OCI-LY1 (cell line): ENCODE results near the gene ELL2.
"Not testable (repeated sequence)": the region's sequence is repeated elsewhere in the genome, so short reads cannot be mapped to it uniquely, and the experiment has no call there.

ENCODE experiments used
- H2AFZ ChIP-seq: fragments of 200-600 bp; sonication (generic), shearing (Covaris generic); 2 replicates; pipeline ENCODE4 v1.6.0; 2014; ENCODE audit warnings: antibody characterized with exemption, mild to moderate bottlenecking, low read length
- H3F3A ChIP-seq: fragments of 200-600 bp; sonication (generic), shearing (Covaris generic); 2 replicates; pipeline ENCODE4 v1.6.0; 2014; ENCODE audit warnings: mild to moderate bottlenecking, antibody characterized with exemption, low read length, moderate library complexity; ENCODE audit not compliant: insufficient read depth
- H3K27ac ChIP-seq: fragments of 200-600 bp; sonication (generic); 2 replicates; pipeline ENCODE4 v1.5.1; 2014; ENCODE audit warnings: low read length, mixed run types, mild to moderate bottlenecking, low read depth; ENCODE audit not compliant: poor library complexity, severe bottlenecking
- H3K27me3 ChIP-seq: fragments of 200-600 bp; sonication (generic); 2 replicates; pipeline ENCODE4 v1.6.0; 2014; ENCODE audit warnings: antibody characterized with exemption, mild to moderate bottlenecking, low read length, moderate library complexity; ENCODE audit not compliant: insufficient read depth
- H3K36me3 ChIP-seq: fragments of 200-600 bp; sonication (generic); 2 replicates; pipeline ENCODE4 v1.6.1; 2014; ENCODE audit warnings: mild to moderate bottlenecking, antibody characterized with exemption, low read length, moderate library complexity, mixed read lengths; ENCODE audit not compliant: insufficient read depth
- H3K4me1 ChIP-seq: fragments of 200-600 bp; sonication (generic); 2 replicates; pipeline ENCODE4 v1.5.1; 2014; ENCODE audit warnings: mild to moderate bottlenecking, low read length, moderate library complexity; ENCODE audit not compliant: insufficient read depth, severe bottlenecking
- H3K4me2 ChIP-seq: fragments of 200-600 bp; sonication (generic), shearing (Covaris generic); 2 replicates; pipeline ENCODE4 v1.6.1; 2014; ENCODE audit warnings: low read length
- H3K4me3 ChIP-seq: fragments of 200-600 bp; sonication (generic); 2 replicates; pipeline ENCODE4 v1.5.1; 2014; ENCODE audit warnings: low read length, low read depth, mild to moderate bottlenecking, mixed read lengths; ENCODE audit not compliant: poor library complexity, severe bottlenecking
- H3K79me2 ChIP-seq: fragments of 200-600 bp; shearing (Covaris generic); 2 replicates; pipeline ENCODE4 v1.6.1; 2016; ENCODE audit warnings: mixed run types, low read length, mixed read lengths; ENCODE audit not compliant: insufficient read depth
- H3K9ac ChIP-seq: fragments of 200-600 bp; sonication (generic), shearing (Covaris generic); 2 replicates; pipeline ENCODE4 v1.6.1; 2014; ENCODE audit warnings: mild to moderate bottlenecking, low read length, mixed read lengths
- H3K9me2 ChIP-seq: fragments of 200-600 bp; sonication (generic), shearing (Covaris generic); 2 replicates; pipeline ENCODE4 v1.6.1; 2014; ENCODE audit warnings: low read depth, mild to moderate bottlenecking, low read length, mixed read lengths
- H3K9me3 ChIP-seq: fragments of 200-600 bp; shearing (Covaris generic); 2 replicates; pipeline ENCODE4 v1.6.1; 2014; ENCODE audit warnings: low read length, mixed read lengths
- H4K20me1 ChIP-seq: fragments of 200-600 bp; sonication (generic), shearing (Covaris generic); 2 replicates; pipeline ENCODE4 v1.6.0; 2016; ENCODE audit warnings: mild to moderate bottlenecking, low read length; ENCODE audit not compliant: insufficient read depth
- CTCF ChIP-seq: fragments of 200-600 bp; sonication (generic), shearing (Covaris generic); IDR thresholded peaks from 2 replicates; pipeline ENCODE4 v1.5.1; 2017; ENCODE audit warnings: mild to moderate bottlenecking, antibody characterized with exemption, low read length, moderate library complexity, mixed read lengths
- EZH2 ChIP-seq: fragments of 200-600 bp; sonication (generic), shearing (Covaris generic); IDR thresholded peaks from 2 replicates; pipeline ENCODE4 v1.8.0; 2017; ENCODE audit warnings: borderline replicate concordance, mixed run types, mild to moderate bottlenecking, antibody characterized with exemption, low read length, moderate library complexity, mixed read lengths

Gene ELL2

GRCh38 chr5:95930141-95930930, 31.3 kb downstream of the ELL2 start:
- H3K36me3 ChIP-seq = no peaks in the 10 kb centered on the region
- H3K9me3 ChIP-seq = no peaks in the 10 kb centered on the region
- H3K79me2 ChIP-seq = no peaks in the 10 kb centered on the region
- no peaks in the 10 kb centered on the region for H3K9me2 ChIP-seq
- no peak overlapping the region for H2AFZ ChIP-seq
- H3F3A ChIP-seq = no peaks in the 10 kb centered on the region
- H3K4me3 ChIP-seq = no peak overlapping the region
- TF ChIP-seq CTCF (no peak), EZH2 (no peak)
- H3K9ac ChIP-seq = no peak overlapping the region
- H3K4me1 ChIP-seq = no peaks in the 10 kb centered on the region
- H3K27ac ChIP-seq = no peak overlapping the region
- H3K27me3 ChIP-seq = no peaks in the 10 kb centered on the region
- H3K4me2 ChIP-seq = no peak overlapping the region
- H4K20me1 ChIP-seq = no peaks in the 10 kb centered on the region

GRCh38 chr5:95928724-95929253, 32.9 kb downstream of the ELL2 start:
- Histone ChIP-seq H3K27me3 (no peaks in the 10 kb centered on the region), H3K4me3 (no peak overlapping the region), H3K79me2 (no peaks in the 10 kb centered on the region), H4K20me1 (no peaks in the 10 kb centered on the region), H3K4me2 (no peak overlapping the region), H3K4me1 (no peaks in the 10 kb centered on the region), H3K36me3 (no peaks in the 10 kb centered on the region), H3K9me2 (no peaks in the 10 kb centered on the region), H3K27ac (no peak overlapping the region), H2AFZ (no peak overlapping the region), H3K9me3 (no peaks in the 10 kb centered on the region), H3F3A (no peaks in the 10 kb centered on the region), H3K9ac (no peak overlapping the region)
- no peak for TF ChIP-seq CTCF
- TF ChIP-seq EZH2 = no peak

GRCh38 chr5:95927927-95928723, 33.5 kb downstream of the ELL2 start:
- no peaks in the 10 kb centered on the region for H3K27me3 ChIP-seq
- no peaks in the 10 kb centered on the region for H3K36me3 ChIP-seq
- TF ChIP-seq CTCF (no peak), EZH2 (no peak)
- no peak overlapping the region for H3K4me2 ChIP-seq
- no peaks in the 10 kb centered on the region for H3F3A ChIP-seq
- H3K79me2 ChIP-seq = no peaks in the 10 kb centered on the region
- no peak overlapping the region for H3K4me3 ChIP-seq
- H3K4me1 ChIP-seq = no peaks in the 10 kb centered on the region
- no peak overlapping the region for H3K27ac ChIP-seq
- H3K9ac ChIP-seq = no peak overlapping the region
- H4K20me1 ChIP-seq = no peaks in the 10 kb centered on the region
- H2AFZ ChIP-seq = no peak overlapping the region
- H3K9me3 ChIP-seq = no peaks in the 10 kb centered on the region
- H3K9me2 ChIP-seq = no peaks in the 10 kb centered on the region

- not testable (repeated sequence) for H3K9me3 ChIP-seq, H3K4me1 ChIP-seq, H3K4me3 ChIP-seq, H4K20me1 ChIP-seq, H3K79me2 ChIP-seq, H3K27ac ChIP-seq, H3K27me3 ChIP-seq, H3K36me3 ChIP-seq, H2AFZ ChIP-seq, H3K9ac ChIP-seq, H3K4me2 ChIP-seq, H3K9me2 ChIP-seq, H3F3A ChIP-seq
Observed at GRCh38 chr5:95927300-95927699, 34.4 kb downstream of the ELL2 start.
